IMR-90 (cell line): Measurements from ENCODE around the gene SLC16A5. TPM values are rescaled to one million over a fixed set of nuclear protein-coding genes. Genes with fewer than 3 reads are reported as not detected.

Source experiments
- ATAC-seq: fragments of 200-7000 bp; cut with Tn5 transposase; 2 replicates; pipeline ENCODE4 v1.9.1; 2020; ENCODE audit warnings: low read depth, mild to moderate bottlenecking, moderate library complexity
- BruUV-seq: library from RNA; stranded (reverse); fragments of 400-500 nt; replicated peaks from 2 replicates; lab custom pipeline; 2021; lab: Mats Ljungman, UMichigan
- CTCF ChIA-PET: fragments of 300-600 bp; formaldehyde crosslinking; extraction: SDS; loops from one replicate; lab custom pipeline; 2021; ENCODE audit warnings: antibody characterized with exemption; lab: Yijun Ruan, JAX
- POLR2A ChIA-PET: fragments of 300-600 bp; sonication (Branson Sonifier 250); formaldehyde crosslinking; loops from one replicate; lab custom pipeline; 2022; ENCODE audit warnings: antibody characterized with exemption; ENCODE audit not compliant: unreplicated experiment; lab: Charles Lee
- DNase-seq: peaks from one replicate; pipeline ENCODE4 v3.0.0; 2013
- H2AFZ ChIP-seq: replicated peaks from 2 replicates; pipeline ENCODE3; 2013; ENCODE audit warnings: low read length, mild to moderate bottlenecking; ENCODE audit not compliant: poor library complexity
- H2AK5ac ChIP-seq: 2 replicates; pipeline ENCODE4 v1.6.1; 2013; ENCODE audit warnings: low read depth, low read length, inconsistent platforms
- H2AK9ac ChIP-seq: replicated peaks from 2 replicates; pipeline ENCODE3; 2013; ENCODE audit warnings: mild to moderate bottlenecking, low read depth, low read length, moderate library complexity; ENCODE audit not compliant: poor library complexity
- H2BK120ac ChIP-seq: 2 replicates; pipeline ENCODE4 v1.6.1; 2013; ENCODE audit warnings: low read depth, low read length, inconsistent platforms
- H2BK15ac ChIP-seq: 3 replicates; pipeline ENCODE4 v1.6.1; 2013; ENCODE audit warnings: low read depth, low read length, inconsistent platforms
- H2BK20ac ChIP-seq: 2 replicates; pipeline ENCODE4 v1.6.1; 2013; ENCODE audit warnings: low read depth, mild to moderate bottlenecking, inconsistent platforms, low read length, moderate library complexity
- H2BK5ac ChIP-seq: 2 replicates; pipeline ENCODE4 v1.6.1; 2013; ENCODE audit warnings: mild to moderate bottlenecking, low read depth, low read length, inconsistent platforms; ENCODE audit not compliant: poor library complexity, severe bottlenecking
- H3K14ac ChIP-seq: replicated peaks from 2 replicates; pipeline ENCODE4 v1.6.1; 2013; ENCODE audit warnings: low read depth, low read length, inconsistent platforms
- H3K18ac ChIP-seq: 2 replicates; pipeline ENCODE4 v1.6.1; 2013; ENCODE audit warnings: low read depth, low read length, control low read depth
- H3K23ac ChIP-seq: 2 replicates; pipeline ENCODE4 v1.6.1; 2013; ENCODE audit warnings: low read depth, low read length, inconsistent platforms
- H3K27ac ChIP-seq: 2 replicates; pipeline ENCODE4 v1.5.1; 2013; ENCODE audit warnings: mild to moderate bottlenecking, control low read depth, low read length; ENCODE audit not compliant: insufficient read depth
- H3K27me3 ChIP-seq: 2 replicates; pipeline ENCODE4 v1.6.1; 2013; ENCODE audit warnings: low read length; ENCODE audit not compliant: control insufficient read depth, insufficient read depth
- H3K36me3 ChIP-seq: 2 replicates; pipeline ENCODE4 v1.6.1; 2013; ENCODE audit warnings: low read length, mixed read lengths; ENCODE audit not compliant: control insufficient read depth, insufficient read depth
- H3K4ac ChIP-seq: 2 replicates; pipeline ENCODE4 v1.6.1; 2013; ENCODE audit warnings: low read depth, low read length, inconsistent platforms
- H3K4me1 ChIP-seq: 2 replicates; pipeline ENCODE4 v1.6.1; 2013; ENCODE audit warnings: low read length, mixed read lengths; ENCODE audit not compliant: control insufficient read depth, insufficient read depth
- H3K4me2 ChIP-seq: 2 replicates; pipeline ENCODE4 v1.6.1; 2013; ENCODE audit warnings: low read depth, mild to moderate bottlenecking, control low read depth, low read length, moderate library complexity
- H3K4me3 ChIP-seq: 2 replicates; pipeline ENCODE4 v1.5.1; 2013; ENCODE audit warnings: low read depth, mild to moderate bottlenecking, control low read depth, low read length, moderate library complexity; ENCODE audit not compliant: insufficient read depth
- H3K56ac ChIP-seq: 2 replicates; pipeline ENCODE4 v1.6.1; 2013; ENCODE audit warnings: low read length, inconsistent platforms; ENCODE audit not compliant: insufficient read depth; ENCODE audit errors: extremely low read depth
- H3K79me1 ChIP-seq, 2 experiments: 2 replicates each; pipeline ENCODE4 v1.6.1; 2013; ENCODE audit warnings: low read length in 2 of 2, inconsistent platforms in 1 of 2, low read depth in 1 of 2
- H3K9ac ChIP-seq: 2 replicates; pipeline ENCODE4 v1.6.1; 2013; ENCODE audit warnings: low read depth, low read length, control low read depth
- H3K9me1 ChIP-seq: 2 replicates; pipeline ENCODE4 v1.6.1; 2013; ENCODE audit warnings: low read length, inconsistent platforms; ENCODE audit not compliant: insufficient read depth
- H3K9me3 ChIP-seq: 2 replicates; pipeline ENCODE4 v1.6.1; 2013; ENCODE audit warnings: low read length; ENCODE audit not compliant: control insufficient read depth, insufficient read depth
- H4K20me1 ChIP-seq: 2 replicates; pipeline ENCODE4 v1.6.1; 2013; ENCODE audit warnings: low read length, inconsistent platforms; ENCODE audit not compliant: insufficient read depth
- H4K5ac ChIP-seq: 2 replicates; pipeline ENCODE4 v1.6.1; 2013; ENCODE audit warnings: mild to moderate bottlenecking, low read depth, low read length, control low read depth
- H4K8ac ChIP-seq, 2 experiments: 2 replicates each; pipeline ENCODE4 v1.6.1; 2013; ENCODE audit warnings: low read depth in 2 of 2, low read length in 2 of 2, control low read depth in 1 of 2, inconsistent platforms in 1 of 2
- H4K91ac ChIP-seq: 2 replicates; pipeline ENCODE4 v1.6.1; 2013; ENCODE audit warnings: low read depth, low read length, inconsistent platforms; ENCODE audit not compliant: insufficient read depth
- BHLHE40 ChIP-seq: fragments of 150-350 bp; IDR thresholded peaks from 2 replicates; pipeline ENCODE4 v1.6.1; 2016; ENCODE audit warnings: mild to moderate bottlenecking, low read depth, low read length
- CEBPB ChIP-seq: IDR thresholded peaks from 2 replicates; pipeline ENCODE4 v1.6.1; 2012; ENCODE audit warnings: low read depth, low read length, improper control_type of control experiment
- FOS ChIP-seq: fragments of 150-350 bp; IDR thresholded peaks from 2 replicates; pipeline ENCODE4 v1.6.1; 2016; ENCODE audit warnings: low read depth, low read length
- MAFK ChIP-seq: IDR thresholded peaks from 2 replicates; pipeline ENCODE4 v1.6.1; 2012; ENCODE audit warnings: low read depth, low read length, improper control_type of control experiment
- MAZ ChIP-seq: IDR thresholded peaks from 2 replicates; pipeline ENCODE4 v1.6.1; 2012; ENCODE audit warnings: low read depth, mild to moderate bottlenecking, low read length, improper control_type of control experiment, moderate library complexity, borderline replicate concordance
- MXI1 ChIP-seq: IDR thresholded peaks from 2 replicates; pipeline ENCODE4 v1.6.1; 2012; ENCODE audit warnings: low read depth, mild to moderate bottlenecking, low read length, moderate library complexity, borderline replicate concordance
- NFE2L2 ChIP-seq: fragments of 150-350 bp; IDR thresholded peaks from 2 replicates; pipeline ENCODE4 v1.6.1; 2016; ENCODE audit warnings: low read depth, mild to moderate bottlenecking, low read length
- RAD21 ChIP-seq: IDR thresholded peaks from 2 replicates; pipeline ENCODE4 v1.6.1; 2012; ENCODE audit warnings: low read length, improper control_type of control experiment
- RCOR1 ChIP-seq: IDR thresholded peaks from 2 replicates; pipeline ENCODE4 v1.6.1; 2012; ENCODE audit warnings: mild to moderate bottlenecking, low read length, improper control_type of control experiment; ENCODE audit not compliant: insufficient replicate concordance
- RFX5 ChIP-seq: IDR thresholded peaks from 2 replicates; pipeline ENCODE4 v1.8.0; 2012; ENCODE audit warnings: low read depth, mild to moderate bottlenecking, low read length, moderate library complexity
- WGBS, 2 experiments: methylation state at CpG; one replicate each; pipeline versions ENCODE4 v1.1.5 to v1.1.7; 2013; ENCODE audit warnings: missing lambda C conversion rate in 2 of 2; ENCODE audit not compliant: insufficient read length in 1 of 2; ENCODE audit errors: extremely low coverage in 2 of 2; 5-methylcytosine and 5-hydroxymethylcytosine counted together
- dilution Hi-C: fragments of 300-500 bp; cut with HindIII; formaldehyde crosslinking; loops from one replicate; pipeline ENCODE4 v1.14.3; 2018; ENCODE audit warnings: low sequenced_read_pairs; ENCODE audit not compliant: unreplicated experiment
- in situ Hi-C: fragments of 300-500 bp; cut with MboI; formaldehyde crosslinking; loops from 3 replicates; pipeline ENCODE4 v1.14.3; 2019; ENCODE audit warnings: low sequenced_read_pairs, inconsistent platforms, mixed read lengths
- intact Hi-C: fragments of 100-400 bp; cut with micrococcal nuclease; formaldehyde crosslinking; loops from 2 replicates; pipeline ENCODE4 v1.10.0; 2022
- polyA plus RNA-seq, 3 experiments: library from polyadenylated mRNA; depleted of rRNA; stranded (reverse); fragments of >200 nt; gene quantifications; 2 replicates each; pipeline ENCODE4 v1.2.3, GENCODE V29; 2012; ENCODE audit warnings: low replicate concordance in 1 of 3
- total RNA-seq: library from RNA; depleted of rRNA; stranded (reverse); fragments of >200 nt; gene quantifications from 2 replicates; pipeline ENCODE4 v1.2.3, GENCODE V29; 2012
- TF ChIP-seq, protein P1 (sequence below): fragments of 150-350 bp; IDR thresholded peaks from 2 replicates; pipeline ENCODE4 v1.6.1; 2017; ENCODE audit warnings: mild to moderate bottlenecking, antibody characterized with exemption, low read length, low read depth
- TF ChIP-seq, protein P2 (sequence below): conservative IDR thresholded peaks from 2 replicates; pipeline ENCODE4 v1.5.1; 2012; ENCODE audit warnings: mild to moderate bottlenecking, low read depth, low read length, improper control_type of control experiment
- TF ChIP-seq, protein P3 (sequence below): fragments of 150-350 bp; IDR thresholded peaks from 2 replicates; pipeline ENCODE4 v1.6.1; 2016; ENCODE audit warnings: low read depth, mild to moderate bottlenecking, low read length, moderate library complexity, borderline replicate concordance

Gene SLC16A5
- total and polyA plus RNA-seq, 2 of the 4 experiments (the other 2 are of a cell fraction) = 1.8 to 7.1 TPM

DNA sequence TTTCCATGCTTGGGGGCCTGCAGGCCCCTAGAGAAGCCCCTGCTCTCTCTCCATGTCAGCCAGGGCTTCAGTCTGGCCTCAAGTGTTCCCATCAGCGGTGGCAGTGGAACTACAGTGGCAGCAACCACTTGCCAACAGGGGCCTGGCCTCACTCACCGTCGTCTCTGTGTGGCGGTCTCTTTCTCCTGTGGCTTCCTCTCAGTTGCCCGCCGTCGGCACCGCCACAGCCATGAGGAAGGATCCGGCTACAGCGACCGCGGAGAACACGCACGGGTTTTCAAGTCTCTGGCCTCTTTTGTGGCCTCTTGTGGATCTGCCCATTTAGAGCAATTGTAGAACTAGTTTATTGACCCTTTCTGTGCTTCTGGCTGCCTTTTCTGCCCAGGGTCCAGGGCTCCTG lies 30.6 kb downstream of the SLC16A5 start:
- no peak overlapping the region for H4K5ac ChIP-seq
- peaks cover 9% of the 10 kb centered on the region for H3K36me3 ChIP-seq
- no peak overlapping the region for H2AK9ac ChIP-seq
- H2AK5ac ChIP-seq = no peak overlapping the region
- no peak overlapping the region for H2BK120ac ChIP-seq
- H2BK20ac ChIP-seq = no peak overlapping the region
- no peaks in the 10 kb centered on the region for H3K9me3 ChIP-seq
- BruUV-seq = no TSS peak
- ATAC-seq (no peak), DNase-seq (no peak)
- no peak overlapping the region for H2BK15ac ChIP-seq
- intact Hi-C loops (no loop called here), in situ Hi-C loops (no loop called here), dilution Hi-C loops (no loop called here)
- H3K56ac ChIP-seq = no peak overlapping the region
- H2BK5ac ChIP-seq = no peak overlapping the region
- H3K4me3 ChIP-seq = no peak overlapping the region
- peaks cover 9 to 31% of the 10 kb centered on the region in 2 experiments for H3K79me1 ChIP-seq
- H3K9me1 ChIP-seq = no peaks in the 10 kb centered on the region
- H4K8ac ChIP-seq = no peak overlapping the region
- TF ChIP-seq, protein P1, sequence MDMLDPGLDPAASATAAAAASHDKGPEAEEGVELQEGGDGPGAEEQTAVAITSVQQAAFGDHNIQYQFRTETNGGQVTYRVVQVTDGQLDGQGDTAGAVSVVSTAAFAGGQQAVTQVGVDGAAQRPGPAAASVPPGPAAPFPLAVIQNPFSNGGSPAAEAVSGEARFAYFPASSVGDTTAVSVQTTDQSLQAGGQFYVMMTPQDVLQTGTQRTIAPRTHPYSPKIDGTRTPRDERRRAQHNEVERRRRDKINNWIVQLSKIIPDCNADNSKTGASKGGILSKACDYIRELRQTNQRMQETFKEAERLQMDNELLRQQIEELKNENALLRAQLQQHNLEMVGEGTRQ = no peak
- TF ChIP-seq, protein P2, sequence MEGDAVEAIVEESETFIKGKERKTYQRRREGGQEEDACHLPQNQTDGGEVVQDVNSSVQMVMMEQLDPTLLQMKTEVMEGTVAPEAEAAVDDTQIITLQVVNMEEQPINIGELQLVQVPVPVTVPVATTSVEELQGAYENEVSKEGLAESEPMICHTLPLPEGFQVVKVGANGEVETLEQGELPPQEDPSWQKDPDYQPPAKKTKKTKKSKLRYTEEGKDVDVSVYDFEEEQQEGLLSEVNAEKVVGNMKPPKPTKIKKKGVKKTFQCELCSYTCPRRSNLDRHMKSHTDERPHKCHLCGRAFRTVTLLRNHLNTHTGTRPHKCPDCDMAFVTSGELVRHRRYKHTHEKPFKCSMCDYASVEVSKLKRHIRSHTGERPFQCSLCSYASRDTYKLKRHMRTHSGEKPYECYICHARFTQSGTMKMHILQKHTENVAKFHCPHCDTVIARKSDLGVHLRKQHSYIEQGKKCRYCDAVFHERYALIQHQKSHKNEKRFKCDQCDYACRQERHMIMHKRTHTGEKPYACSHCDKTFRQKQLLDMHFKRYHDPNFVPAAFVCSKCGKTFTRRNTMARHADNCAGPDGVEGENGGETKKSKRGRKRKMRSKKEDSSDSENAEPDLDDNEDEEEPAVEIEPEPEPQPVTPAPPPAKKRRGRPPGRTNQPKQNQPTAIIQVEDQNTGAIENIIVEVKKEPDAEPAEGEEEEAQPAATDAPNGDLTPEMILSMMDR = no peak
- TF ChIP-seq RFX5 = no peak
- TF ChIP-seq RCOR1 = no peak
- TF ChIP-seq MAFK = no peak
- TF ChIP-seq MAZ = no peak
- TF ChIP-seq RAD21 = no peak
- no peak for TF ChIP-seq CEBPB
- TF ChIP-seq MXI1 = no peak
- TF ChIP-seq, protein P3, sequence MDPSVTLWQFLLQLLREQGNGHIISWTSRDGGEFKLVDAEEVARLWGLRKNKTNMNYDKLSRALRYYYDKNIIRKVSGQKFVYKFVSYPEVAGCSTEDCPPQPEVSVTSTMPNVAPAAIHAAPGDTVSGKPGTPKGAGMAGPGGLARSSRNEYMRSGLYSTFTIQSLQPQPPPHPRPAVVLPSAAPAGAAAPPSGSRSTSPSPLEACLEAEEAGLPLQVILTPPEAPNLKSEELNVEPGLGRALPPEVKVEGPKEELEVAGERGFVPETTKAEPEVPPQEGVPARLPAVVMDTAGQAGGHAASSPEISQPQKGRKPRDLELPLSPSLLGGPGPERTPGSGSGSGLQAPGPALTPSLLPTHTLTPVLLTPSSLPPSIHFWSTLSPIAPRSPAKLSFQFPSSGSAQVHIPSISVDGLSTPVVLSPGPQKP = no peak
- TF ChIP-seq FOS = no peak
- no peak for TF ChIP-seq BHLHE40
- TF ChIP-seq NFE2L2 = no peak
- POLR2A ChIA-PET = no interaction called here
- H3K4me2 ChIP-seq = no peak overlapping the region
- no peak overlapping the region for H3K9ac ChIP-seq
- H3K18ac ChIP-seq = no peak overlapping the region
- H3K27me3 ChIP-seq = no peaks in the 10 kb centered on the region
- no peak overlapping the region for H4K91ac ChIP-seq
- no peak overlapping the region for H3K4ac ChIP-seq
- peaks cover 4% of the 10 kb centered on the region; the same call in 1 of the 2 replicates for H3K4me1 ChIP-seq
- H3K14ac ChIP-seq = no peak overlapping the region
- CTCF ChIA-PET = no interaction called here
- no peak overlapping the region for H3K27ac ChIP-seq
- H3K23ac ChIP-seq = no peak overlapping the region
- H2AFZ ChIP-seq = no peak overlapping the region
- 96% methylated on average over 14 of the region's 14 CpGs; no CpG with 5 or more reads in 1 of the 2 experiments for WGBS, 2 experiments
- H4K20me1 ChIP-seq = no peaks in the 10 kb centered on the region; the same call in 1 of the 2 replicates
